Spinal cord (tissue), 10 donors: ENCODE results near the gene FAM83G. TPM values are rescaled to one million over a fixed set of nuclear protein-coding genes. Genes with fewer than 3 reads are reported as not detected.
"Not testable (repeated sequence)": the region's sequence is repeated elsewhere in the genome, so short reads cannot be mapped to it uniquely, and the experiment has no call there.

Experiments used
- DNase-seq, 6 donors: peaks; one replicate each; pipeline versions ENCODE4 v3.0.0 to v3.0.0-alpha.2; 2013 to 2015; ENCODE audit warnings: low spot score in 6 of 6, low read depth in 4 of 6
- H3K27ac ChIP-seq: one replicate; pipeline ENCODE4 v1.5.1; 2013; ENCODE audit warnings: low read depth, low read length, control low read depth
- H3K27me3 ChIP-seq: one replicate; pipeline ENCODE4 v1.6.1; 2013; ENCODE audit warnings: low read length; ENCODE audit not compliant: control insufficient read depth, insufficient read depth
- H3K36me3 ChIP-seq: one replicate; pipeline ENCODE4 v1.6.1; 2013; ENCODE audit warnings: low read length; ENCODE audit not compliant: control insufficient read depth, insufficient read depth
- H3K4me1 ChIP-seq: one replicate; pipeline ENCODE4 v1.6.1; 2013; ENCODE audit warnings: low read length; ENCODE audit not compliant: control insufficient read depth, insufficient read depth
- H3K4me3 ChIP-seq: one replicate; pipeline ENCODE4 v1.5.1; 2013; ENCODE audit warnings: low read depth, low read length, control low read depth
- H3K9me3 ChIP-seq: one replicate; pipeline ENCODE4 v1.6.1; 2013; ENCODE audit warnings: low read length; ENCODE audit not compliant: control insufficient read depth, insufficient read depth
- WGBS: methylation state at CpG from one replicate; pipeline ENCODE4 v1.1.5; 2013; ENCODE audit warnings: missing lambda C conversion rate; ENCODE audit not compliant: insufficient coverage; 5-methylcytosine and 5-hydroxymethylcytosine counted together
- long read RNA-seq, 4 donors: transcript quantifications; one replicate each; lab custom pipeline, GENCODE V29; 2026
- polyA plus RNA-seq, 2 donors: library from polyadenylated mRNA; unstranded; fragments of 120-200 nt; gene quantifications; one replicate each; pipeline ENCODE4 v1.2.1, GENCODE V29; 2013; ENCODE audit not compliant: insufficient read length in 2 of 2
- total RNA-seq, 2 donors: library from RNA; depleted of rRNA in 1 of 2; stranded (reverse); fragments of 120-200 nt in 1 of 2; fragments of >200 nt in 1 of 2; gene quantifications; one replicate each; pipeline versions ENCODE4 v1.2.3 to v1.2.4, GENCODE V29; 2013 to 2014
- donor health status: healthy.

Gene FAM83G
- 1 to 10 TPM; 1.2 TPM for total RNA-seq
- polyA plus RNA-seq: 1 to 10 TPM; 2.0 to 2.1 TPM
- long read RNA-seq, donor 1: 0 reads
- long read RNA-seq, donor 2: 0 reads
- long read RNA-seq, donor 3: 0 reads
- long read RNA-seq, donor 4: 0 reads

DNA sequence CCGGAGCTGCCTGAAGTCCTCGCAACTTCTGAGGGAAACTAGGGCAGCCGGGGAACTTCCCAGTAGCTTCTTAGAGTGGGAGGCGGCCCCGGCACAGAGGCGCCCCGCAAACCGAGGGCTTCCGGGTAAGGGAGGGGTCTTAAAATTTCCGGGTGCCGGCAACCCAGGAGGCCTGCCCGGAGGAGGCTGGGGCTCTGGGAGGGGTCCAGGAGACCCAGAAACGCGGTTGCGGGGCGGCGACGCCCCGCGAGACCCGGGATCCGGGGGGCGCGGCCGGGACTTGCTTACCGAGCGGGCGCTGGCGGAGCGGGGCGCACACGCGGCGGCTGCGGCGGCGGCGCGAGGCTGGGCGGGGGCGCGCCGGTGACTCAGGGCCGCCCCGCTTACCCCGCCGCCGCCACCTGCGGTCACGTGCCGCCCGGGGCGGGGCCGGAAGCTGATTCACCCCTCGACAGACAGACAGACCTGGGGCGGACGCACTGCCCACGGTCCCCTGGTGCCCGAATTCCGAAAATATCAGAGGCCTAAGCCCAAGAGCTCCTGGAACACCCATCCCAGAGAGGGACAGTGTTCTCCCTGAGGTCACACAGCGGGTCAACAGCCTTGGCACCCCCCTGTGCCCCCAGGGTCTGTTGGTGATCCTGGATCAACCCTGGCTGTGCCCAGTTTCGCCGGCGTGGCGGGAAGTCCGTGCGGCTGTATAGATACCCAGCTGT is at the start of gene FAM83G:
FAM83G (minus strand) TSS at position 344 of the 716 bp plus-strand sequence. CDS start 723 bp downstream, outside the sequence.
- peaks cover 6% of the 10 kb centered on the region for H3K36me3 ChIP-seq
- peaks cover 31% of the 10 kb centered on the region for H3K27me3 ChIP-seq
- H3K27ac ChIP-seq: no peak within 1 kb of the TSS
- peak in 2 of 6 donors; percentile 15 to 16 for DNase-seq
- no peaks in the 10 kb centered on the region for H3K9me3 ChIP-seq
- H3K4me3 ChIP-seq: peak within 1 kb of the TSS; percentile 38
- H3K4me1 ChIP-seq: peaks cover 17% of the 10 kb centered on the region
- WGBS: 3% methylated on average over 67 of the region's 67 CpGs

DNA sequence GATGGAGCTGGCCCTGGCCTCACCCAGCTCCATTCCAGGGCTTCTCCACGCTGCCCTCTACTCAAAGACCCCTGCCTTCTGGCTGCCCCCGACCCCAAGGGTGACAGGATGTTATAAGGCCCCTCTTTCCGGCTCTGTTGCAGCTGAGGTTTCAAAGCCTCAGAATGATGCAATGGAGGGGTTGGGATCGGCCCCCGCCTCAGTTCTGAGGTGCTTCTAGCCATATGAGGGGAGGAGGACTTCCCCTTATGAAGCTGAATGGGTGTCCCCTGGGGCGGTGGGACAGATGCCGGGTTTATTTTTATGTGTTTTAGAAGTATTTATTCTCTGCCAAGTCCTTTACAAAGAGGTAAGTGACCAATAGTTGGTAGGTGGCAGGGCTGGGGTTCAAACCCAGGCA is 44.3 kb upstream of the FAM83G start:
- no CpG with 5 or more reads among the region's 7 CpGs for WGBS
- not testable (repeated sequence) for H3K4me3 ChIP-seq, H3K9me3 ChIP-seq, DNase-seq, H3K4me1 ChIP-seq, H3K36me3 ChIP-seq, H3K27ac ChIP-seq, H3K27me3 ChIP-seq

DNA sequence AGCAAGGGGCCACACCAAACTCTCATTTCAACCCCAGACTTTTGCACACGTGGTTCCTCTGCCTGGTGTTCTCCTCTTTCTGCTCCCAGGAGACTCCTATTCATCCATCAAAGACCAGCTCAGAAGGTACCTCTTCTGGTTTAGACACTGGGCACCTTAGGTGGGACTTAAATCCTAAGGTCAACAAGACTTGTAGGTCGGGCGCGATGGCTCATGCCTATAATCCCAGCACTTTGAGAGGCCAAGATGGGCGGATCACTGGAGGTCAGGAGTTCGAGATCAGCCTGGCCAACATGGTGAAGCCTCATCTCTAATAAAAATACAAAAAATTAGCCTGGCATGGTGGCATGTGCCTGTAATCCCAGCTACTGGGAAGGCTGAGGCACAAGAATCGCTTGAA is 42.9 kb upstream of the FAM83G start:
- H3K4me3 ChIP-seq, DNase-seq, H3K27me3 ChIP-seq, H3K27ac ChIP-seq, H3K4me1 ChIP-seq, H3K9me3 ChIP-seq, H3K36me3 ChIP-seq: not testable (repeated sequence)
- no CpG with 5 or more reads among the region's 7 CpGs for WGBS

DNA sequence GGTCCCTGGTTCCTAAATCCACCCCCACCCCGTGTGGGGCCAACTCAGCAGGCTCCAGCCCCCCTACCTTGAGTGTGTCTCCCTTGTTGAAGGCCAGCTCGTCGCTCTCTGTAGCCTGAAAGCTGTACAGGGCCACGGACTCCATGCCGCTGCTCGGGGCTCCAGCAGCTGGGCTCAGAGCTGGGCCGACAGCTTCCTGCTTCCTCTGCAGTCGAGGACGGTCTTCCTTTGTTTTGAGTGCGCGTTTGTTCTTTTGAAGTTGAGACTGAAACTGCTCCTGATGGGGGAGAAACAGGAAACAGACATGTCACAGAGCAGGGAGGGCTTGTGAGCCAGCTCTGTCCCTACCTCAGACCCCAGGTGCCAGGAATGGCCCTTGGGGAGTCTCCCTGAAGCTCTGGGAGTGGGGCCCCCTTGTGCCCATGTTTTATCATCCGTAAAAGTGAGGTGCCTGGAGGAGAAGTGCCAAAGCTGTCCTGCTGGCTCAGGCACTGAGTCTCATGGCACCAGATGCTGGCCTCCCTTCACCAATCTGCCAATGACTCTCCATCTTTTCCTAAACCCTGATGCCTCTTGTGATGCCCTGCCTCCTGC is 42.3 kb upstream of the FAM83G start, which contains the start of gene GRAP:
GRAP (minus strand) TSS at position 176 of the 594 bp plus-strand sequence; CDS start at position 145, 31 bp downstream.
- not testable (repeated sequence) for H3K27ac ChIP-seq, H3K36me3 ChIP-seq, H3K4me1 ChIP-seq, DNase-seq, H3K4me3 ChIP-seq, H3K27me3 ChIP-seq, H3K9me3 ChIP-seq
- no CpG with 5 or more reads among the region's 12 CpGs for WGBS

DNA sequence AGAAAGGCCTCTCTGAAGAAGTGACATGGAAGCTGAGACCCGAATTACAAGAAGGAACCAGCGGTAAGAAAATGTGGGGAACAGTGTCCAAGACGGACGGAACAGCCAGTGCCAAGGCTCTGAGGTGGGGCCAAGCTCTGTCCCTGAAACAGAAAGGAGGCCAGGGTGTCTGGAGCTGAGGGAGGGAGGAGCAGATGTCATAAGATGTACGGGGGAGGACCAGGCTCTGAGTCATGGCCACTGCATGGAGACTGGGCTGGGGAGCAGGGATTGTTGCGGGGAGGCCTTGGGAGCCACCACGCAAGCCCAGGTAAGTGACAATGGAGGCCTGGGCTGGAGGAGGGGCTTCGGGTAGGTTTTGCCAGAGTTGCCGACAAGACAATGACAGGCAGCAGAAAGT is 40.1 kb upstream of the FAM83G start:
- H3K4me1 ChIP-seq, DNase-seq, H3K9me3 ChIP-seq, H3K27ac ChIP-seq, H3K4me3 ChIP-seq, H3K27me3 ChIP-seq, H3K36me3 ChIP-seq: not testable (repeated sequence)
- WGBS: no CpG with 5 or more reads among the region's 9 CpGs

- not testable (repeated sequence) for H3K27me3 ChIP-seq, H3K27ac ChIP-seq, H3K36me3 ChIP-seq, H3K9me3 ChIP-seq, H3K4me3 ChIP-seq, DNase-seq, H3K4me1 ChIP-seq
- no CpG with 5 or more reads among the region's 8 CpGs for WGBS
Measured at GRCh38 chr17:19043032-19043431, 38.5 kb upstream of the FAM83G start.

- DNase-seq, H3K4me3 ChIP-seq, H3K36me3 ChIP-seq, H3K9me3 ChIP-seq, H3K4me1 ChIP-seq, H3K27me3 ChIP-seq, H3K27ac ChIP-seq: not testable (repeated sequence)
- no CpG with 5 or more reads among the region's 14 CpGs for WGBS
Measured at GRCh38 chr17:19042369-19042768, 37.8 kb upstream of the FAM83G start.

GRCh38 chr17:19041871-19042270 is 37.3 kb upstream of the FAM83G start:
- not testable (repeated sequence) for H3K27ac ChIP-seq, H3K9me3 ChIP-seq, H3K4me3 ChIP-seq, H3K4me1 ChIP-seq, DNase-seq, H3K27me3 ChIP-seq, H3K36me3 ChIP-seq
- no CpG with 5 or more reads among the region's 10 CpGs for WGBS

DNA sequence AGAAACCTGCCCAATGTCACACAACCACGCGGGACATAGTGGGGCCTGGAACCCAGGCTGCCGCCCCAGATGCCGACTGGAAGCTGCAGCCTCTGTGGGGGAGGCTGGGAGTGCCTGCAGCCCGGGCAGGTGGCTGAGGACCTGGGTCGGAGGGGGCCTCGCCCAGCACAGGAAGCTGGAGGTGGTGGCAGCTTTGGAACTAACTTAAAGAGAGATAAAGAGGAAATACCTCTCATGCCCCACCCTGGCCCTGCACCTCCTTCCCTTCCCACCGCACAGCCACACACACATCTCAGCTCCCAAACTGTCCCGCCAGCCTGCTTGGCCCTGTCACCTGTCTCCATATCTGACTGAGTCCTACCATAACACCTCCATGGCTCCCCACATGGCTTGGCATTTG is 35.8 kb upstream of the FAM83G start:
- not testable (repeated sequence) for H3K4me3 ChIP-seq, H3K36me3 ChIP-seq, H3K27me3 ChIP-seq, DNase-seq, H3K9me3 ChIP-seq, H3K27ac ChIP-seq, H3K4me1 ChIP-seq
- no CpG with 5 or more reads among the region's 9 CpGs for WGBS

DNA sequence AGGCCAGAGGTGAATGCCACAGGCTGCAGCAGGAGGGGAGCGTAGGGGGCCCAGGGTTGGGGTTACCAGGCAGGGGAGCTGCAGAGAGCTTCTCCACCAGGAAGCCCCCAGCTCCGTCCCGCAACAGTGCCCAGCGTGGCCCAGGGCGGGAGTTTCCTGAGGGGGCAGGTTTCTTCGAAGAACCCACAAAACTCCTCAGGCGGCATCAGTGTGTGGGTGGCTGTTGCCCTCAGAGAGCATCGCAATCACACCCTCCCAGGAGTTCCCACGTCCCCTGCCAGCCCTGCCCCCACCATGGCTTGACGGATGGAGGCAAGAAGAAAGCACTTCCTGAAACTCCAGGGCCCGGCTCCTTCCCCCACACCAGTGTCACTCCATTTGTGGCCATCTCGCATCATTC is 34.2 kb upstream of the FAM83G start:
- H3K36me3 ChIP-seq, DNase-seq, H3K27ac ChIP-seq, H3K27me3 ChIP-seq, H3K4me1 ChIP-seq, H3K9me3 ChIP-seq, H3K4me3 ChIP-seq: not testable (repeated sequence)
- WGBS: no CpG with 5 or more reads among the region's 12 CpGs
